Peyer's patch (tissue), 4 donors: ENCODE data around the gene QPCT.

ENCODE experiments used
- CTCF ChIP-seq, 6 experiments: fragments of 450-650 bp in 4 of 6; fragments of 200-600 bp in 2 of 6; sonication (generic) in 1 of 6; IDR thresholded peaks; one replicate each; pipeline ENCODE4 v1.5.1; 2017 to 2019; ENCODE audit warnings: antibody characterized with exemption in 6 of 6, mild to moderate bottlenecking in 3 of 6, moderate library complexity in 1 of 6
- POLR2A ChIP-seq, 2 donors: fragments of 450-650 bp; IDR thresholded peaks; one replicate each; pipeline ENCODE4 v1.5.1; 2017; ENCODE audit warnings: antibody characterized with exemption in 2 of 2, mild to moderate bottlenecking in 2 of 2, moderate library complexity in 2 of 2

GRCh38 chr2:37389989-37390765, 45.7 kb downstream of the QPCT start:
- TF ChIP-seq CTCF (IDR thresholded peaks at IDR 0.05): no peak
- no peak for TF ChIP-seq POLR2A (IDR thresholded peaks at IDR 0.05)
